ENCODE measurements around the gene COQ5. TPM values are rescaled to one million over a fixed set of nuclear protein-coding genes. Genes with fewer than 3 reads are reported as not detected.

Gene COQ5
- total and polyA plus RNA-seq, 4 donors, result 25.0 to 33.6 (median 30.6) TPM

GRCh38 chr12:120495731-120496412 is 33.1 kb downstream of the COQ5 start, which contains the start of gene DYNLL1:
DYNLL1 (plus strand) TSS chr12:120496113; CDS start chr12:120496422, 309 bp downstream.
- Histone ChIP-seq H3K27me3 (ENCODE audit: control insufficient read depth in 4 of 4, insufficient read depth in 4 of 4, low read length in 3 of 4) (no peaks in the 10 kb centered on the region), H3K9me3 (ENCODE audit: control insufficient read depth in 4 of 4, low read length in 3 of 4) (no peaks in the 10 kb centered on the region), H3K36me3 (ENCODE audit: control insufficient read depth in 4 of 4, insufficient read depth in 3 of 4, low read depth in 1 of 4, low read length in 3 of 4) (peaks cover 1 to 15% (median 5%) of the 10 kb centered on the region in 4 donors), H3K27ac (ENCODE audit: low read depth in 1 of 2, low read length in 2 of 2) (peak within 1 kb of the TSS; percentile 75 to 85), H3K4me1 (ENCODE audit: control insufficient read depth in 4 of 4, insufficient read depth in 4 of 4, low read length in 3 of 4) (peaks cover 0 to 19% (median 12%) of the 10 kb centered on the region in 4 donors), H3K4me3 (ENCODE audit: low read depth in 1 of 3, low read length in 3 of 3) (peak within 1 kb of the TSS; percentile 82 to 95 (median 85)), H3K9ac (ENCODE audit: low read depth in 1 of 2, low read length in 2 of 2) (peak within 1 kb of the TSS; percentile 47 to 53)
- DNase-seq (ENCODE audit: low spot score), result peak; percentile 99
- no peak for TF ChIP-seq EGR1 (IDR thresholded peaks at IDR 0.05; ENCODE audit: low read depth in 2 of 2)
- TF ChIP-seq RAD21 (IDR thresholded peaks at IDR 0.05), result peak; percentile 11 to 41
- no peak for TF ChIP-seq MAX (IDR thresholded peaks at IDR 0.05)
- TF ChIP-seq REST (IDR thresholded peaks at IDR 0.05), result peak; percentile 95
- no peak for TF ChIP-seq RXRA (IDR thresholded peaks at IDR 0.05)
- TF ChIP-seq NR2F2 (IDR thresholded peaks at IDR 0.05), result no peak
- no peak for TF ChIP-seq FOXA2 (IDR thresholded peaks at IDR 0.05)
- no peak for TF ChIP-seq GABPA (IDR thresholded peaks at IDR 0.05 in 1 of 2, conservative IDR thresholded peaks at IDR 0.05 in 1 of 2)
- TF ChIP-seq CTCF (IDR thresholded peaks at IDR 0.05; ENCODE audit: low read depth, low read length, missing input control), result peak; percentile 14
- TF ChIP-seq TAF1 (conservative IDR thresholded peaks at IDR 0.05), result peak; percentile 89
- peak; percentile 98 for TF ChIP-seq SP1 (IDR thresholded peaks at IDR 0.05)
- TF ChIP-seq FOXA1 (IDR thresholded peaks at IDR 0.05), result peak; percentile 25
- TF ChIP-seq HNF4G (IDR thresholded peaks at IDR 0.05), result no peak
- no peak for TF ChIP-seq JUND (IDR thresholded peaks at IDR 0.05)
- TF ChIP-seq ATF3 (IDR thresholded peaks at IDR 0.05), result no peak
- peak; percentile 39 for TF ChIP-seq YY1 (IDR thresholded peaks at IDR 0.05)
- under 1% methylated on average over 53 of the region's 53 CpGs for WGBS

- peaks cover 0 to 19% (median 12%) of the 10 kb centered on the region in 4 donors for H3K4me1 ChIP-seq (ENCODE audit: control insufficient read depth in 4 of 4, insufficient read depth in 4 of 4, low read length in 3 of 4)
- H3K27ac ChIP-seq (ENCODE audit: low read depth in 1 of 2, low read length in 2 of 2), result no peak overlapping the region
- WGBS, result 31% methylated on average over 17 of the region's 17 CpGs
- no peak for DNase-seq (ENCODE audit: low spot score)
- H3K9ac ChIP-seq (ENCODE audit: low read depth in 1 of 2, low read length in 2 of 2), result no peak overlapping the region
- no peaks in the 10 kb centered on the region for H3K27me3 ChIP-seq (ENCODE audit: control insufficient read depth in 4 of 4, insufficient read depth in 4 of 4, low read length in 3 of 4)
- no peaks in the 10 kb centered on the region for H3K9me3 ChIP-seq (ENCODE audit: control insufficient read depth in 4 of 4, low read length in 3 of 4)
- peak overlapping the region; percentile 40 to 85 (median 56) for H3K4me3 ChIP-seq (ENCODE audit: low read depth in 1 of 3, low read length in 3 of 3)
- H3K36me3 ChIP-seq (ENCODE audit: control insufficient read depth in 4 of 4, insufficient read depth in 3 of 4, low read depth in 1 of 4, low read length in 3 of 4), result peaks cover 0 to 11% (median 3%) of the 10 kb centered on the region in 4 donors
- TF ChIP-seq EGR1 (IDR thresholded peaks at IDR 0.05; ENCODE audit: low read depth in 2 of 2), result no peak
- TF ChIP-seq YY1 (IDR thresholded peaks at IDR 0.05), result no peak
- TF ChIP-seq FOXA2 (IDR thresholded peaks at IDR 0.05), result no peak
- TF ChIP-seq ATF3 (IDR thresholded peaks at IDR 0.05), result no peak
Measured at GRCh38 chr12:120495186-120495730, 33.7 kb downstream of the COQ5 start.
